ENCODE measurements around the gene MAGEA9B. TPM values are rescaled to one million over a fixed set of nuclear protein-coding genes. Genes with fewer than 3 reads are reported as not detected.
"Not testable (repeated sequence)": the region's sequence is repeated elsewhere in the genome, so short reads cannot be mapped to it uniquely, and the experiment has no call there.

The MAGEA9B gene
- total and polyA plus RNA-seq, 8 donors, result not detected

- Histone ChIP-seq H3K9me3 (no peaks in the 10 kb centered on the region), H3K4me1 (no peaks in the 10 kb centered on the region), H3K4me3 (no peak overlapping the region), H3K27me3 (no peaks in the 10 kb centered on the region), H3K36me3 (no peaks in the 10 kb centered on the region), H3K27ac (no peak overlapping the region)
- no peak for FAIRE-seq
- no peak for ATAC-seq
- intact Hi-C loops (cut with DNase I), result no loop called here
- WGBS, 2 donors, result 45 to 52% methylated on average over 5 of the region's 5 CpGs
- TF ChIP-seq CTCF (IDR thresholded peaks at IDR 0.05), result no peak
- no peak for DNase-seq
These were observed 42.6 kb upstream of the MAGEA9B start for GRCh38 chrX:149629730-149630387.

- no peaks in the 10 kb centered on the region for H3K4me1 ChIP-seq
- 40 to 43% methylated on average over 2 of the region's 2 CpGs for WGBS, 2 donors
- no peaks in the 10 kb centered on the region for H3K9me3 ChIP-seq
- H3K27me3 ChIP-seq, result no peaks in the 10 kb centered on the region
- H3K27ac ChIP-seq, result no peak overlapping the region
- H3K36me3 ChIP-seq, result no peaks in the 10 kb centered on the region
- FAIRE-seq (no peak), ATAC-seq (no peak), DNase-seq (no peak)
- no peak for TF ChIP-seq CTCF (IDR thresholded peaks at IDR 0.05)
- intact Hi-C loops (cut with DNase I), result no loop called here
- H3K4me3 ChIP-seq, result no peak overlapping the region
These were observed 41.5 kb upstream of the MAGEA9B start for GRCh38 chrX:149628768-149629167.

- H3K9me3 ChIP-seq, result no peaks in the 10 kb centered on the region
- no peak for TF ChIP-seq CTCF (IDR thresholded peaks at IDR 0.05)
- intact Hi-C loops (cut with DNase I), result no loop called here
- H3K4me3 ChIP-seq, result no peak overlapping the region
- no peaks in the 10 kb centered on the region for H3K27me3 ChIP-seq
- DNase-seq (no peak), FAIRE-seq (no peak), ATAC-seq (no peak)
- no peak overlapping the region for H3K27ac ChIP-seq
- no peaks in the 10 kb centered on the region for H3K36me3 ChIP-seq
- H3K4me1 ChIP-seq, result no peaks in the 10 kb centered on the region
- WGBS, 2 donors, result 88 to 93% methylated on average over 3 of the region's 3 CpGs
These were observed 41.0 kb upstream of the MAGEA9B start for GRCh38 chrX:149628280-149628679.

GRCh38 chrX:149626829-149627228 is 39.6 kb upstream of the MAGEA9B start:
- 64 to 67% methylated on average over 8 of the region's 8 CpGs for WGBS, 2 donors

GRCh38 chrX:149619662-149620061 is 32.4 kb upstream of the MAGEA9B start:
- H3K27me3 ChIP-seq; ATAC-seq; DNase-seq; intact Hi-C loops (cut with DNase I); H3K36me3 ChIP-seq; H3K9me3 ChIP-seq; H3K4me3 ChIP-seq; H3K4me1 ChIP-seq; FAIRE-seq; H3K27ac ChIP-seq: not testable (repeated sequence)
- WGBS, 2 donors, result no CpG with 5 or more reads among the region's 1 CpG

More at GRCh38 chrX:149626829-149627228, 39.6 kb upstream of the MAGEA9B start:
- H3K27me3 ChIP-seq; H3K4me3 ChIP-seq; H3K9me3 ChIP-seq; DNase-seq; H3K27ac ChIP-seq; FAIRE-seq; intact Hi-C loops (cut with DNase I); ATAC-seq; H3K4me1 ChIP-seq; H3K36me3 ChIP-seq: not testable (repeated sequence)

GRCh38 chrX:149618871-149619270 is 31.6 kb upstream of the MAGEA9B start:
- Histone ChIP-seq H3K4me3 (no peak overlapping the region), H3K9me3 (no peaks in the 10 kb centered on the region), H3K27ac (no peak overlapping the region), H3K36me3 (no peaks in the 10 kb centered on the region), H3K27me3 (no peaks in the 10 kb centered on the region), H3K4me1 (peaks cover 0 to 4% (median 0%) of the 10 kb centered on the region in 3 donors)
- no peak for DNase-seq
- FAIRE-seq, result peak; percentile 93
- 56 to 74% methylated on average over 3 of the region's 3 CpGs for WGBS, 2 donors
- TF ChIP-seq CTCF (IDR thresholded peaks at IDR 0.05), result no peak
- no peak for ATAC-seq
- intact Hi-C loops (cut with DNase I), result no loop called here

Data from pancreas (tissue), 10 donors.